Endothelial cell (in vitro differentiated cells): ENCODE data around the gene PPP2R2C. TPM values are rescaled to one million over a fixed set of nuclear protein-coding genes. Genes with fewer than 3 reads are reported as not detected.

Experiments used
- DNase-seq: peaks from one replicate; pipeline ENCODE4 v3.0.0; 2021; ENCODE audit warnings: low spot score
- H3K27ac Mint-ChIP-seq: one replicate; pipeline ENCODE4 v1.8.0; 2021; ENCODE audit warnings: mixed read lengths, inconsistent platforms; ENCODE audit not compliant: unreplicated experiment
- H3K27me3 Mint-ChIP-seq: one replicate; pipeline ENCODE4 v1.8.0; 2021; ENCODE audit warnings: mild to moderate bottlenecking, moderate library complexity, mixed read lengths, inconsistent platforms; ENCODE audit not compliant: unreplicated experiment
- H3K36me3 Mint-ChIP-seq: one replicate; pipeline ENCODE4 v1.8.0; 2021; ENCODE audit warnings: mild to moderate bottlenecking, low read depth, mixed read lengths, inconsistent platforms; ENCODE audit not compliant: unreplicated experiment
- H3K4me1 Mint-ChIP-seq: one replicate; pipeline ENCODE4 v1.8.0; 2021; ENCODE audit warnings: mild to moderate bottlenecking, mixed read lengths, inconsistent platforms; ENCODE audit not compliant: unreplicated experiment
- H3K4me3 Mint-ChIP-seq: one replicate; pipeline ENCODE4 v1.8.0; 2021; ENCODE audit warnings: mild to moderate bottlenecking, mixed read lengths, inconsistent platforms; ENCODE audit not compliant: unreplicated experiment
- H3K9me3 Mint-ChIP-seq: one replicate; pipeline ENCODE4 v1.8.0; 2021; ENCODE audit warnings: mixed read lengths, inconsistent platforms; ENCODE audit not compliant: unreplicated experiment
- total RNA-seq: library from RNA; stranded (reverse); fragmentation: NEBNext Ultra II Directional; extraction: Animal tissue kit (Norgen Biotek cat#: 25700); gene quantifications from one replicate; pipeline ENCODE4 v1.2.1, GENCODE V29; 2021; ENCODE audit not compliant: unreplicated experiment
- TF ChIP-seq, protein P1 (sequence below): fragments of 200-600 bp; sonication (generic); IDR thresholded peaks from one replicate; pipeline ENCODE4 v1.5.0; 2021; ENCODE audit warnings: antibody characterized with exemption; ENCODE audit not compliant: unreplicated experiment

Gene PPP2R2C
- total RNA-seq, 1 donor from 2014 or later = 1.7 TPM

DNA sequence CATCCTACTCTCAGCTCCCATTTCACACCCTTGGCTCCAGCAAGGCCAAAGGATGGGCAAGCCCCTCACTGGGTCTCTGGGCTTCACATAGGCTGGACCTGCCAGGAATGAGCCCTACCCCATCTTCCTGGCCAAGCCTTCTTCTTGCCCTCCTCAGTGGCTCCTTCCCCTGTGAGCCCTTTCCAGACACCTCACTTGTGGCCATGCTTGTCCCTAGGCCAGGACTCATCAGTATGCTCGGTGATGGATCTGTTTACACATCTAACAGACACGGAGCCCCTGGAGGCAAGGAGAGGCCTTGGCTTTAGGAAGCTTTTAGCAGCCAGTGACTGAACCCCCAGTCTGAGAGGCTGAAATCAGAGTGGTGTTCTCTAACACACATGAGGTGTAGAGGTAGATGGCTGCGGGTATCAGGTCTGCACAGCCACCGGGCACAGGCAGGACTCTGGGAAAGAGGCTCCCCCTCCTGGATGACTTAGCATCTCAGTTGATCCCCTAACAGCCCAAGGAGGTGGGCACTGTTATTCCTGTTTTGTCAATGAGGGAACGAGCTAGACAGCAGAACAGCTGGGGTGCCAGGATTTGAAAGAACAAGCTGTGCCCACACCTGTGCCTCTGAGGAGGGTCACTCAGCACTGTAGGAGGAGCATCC, 44.8 kb downstream of the PPP2R2C start:
- TF ChIP-seq, protein P1, sequence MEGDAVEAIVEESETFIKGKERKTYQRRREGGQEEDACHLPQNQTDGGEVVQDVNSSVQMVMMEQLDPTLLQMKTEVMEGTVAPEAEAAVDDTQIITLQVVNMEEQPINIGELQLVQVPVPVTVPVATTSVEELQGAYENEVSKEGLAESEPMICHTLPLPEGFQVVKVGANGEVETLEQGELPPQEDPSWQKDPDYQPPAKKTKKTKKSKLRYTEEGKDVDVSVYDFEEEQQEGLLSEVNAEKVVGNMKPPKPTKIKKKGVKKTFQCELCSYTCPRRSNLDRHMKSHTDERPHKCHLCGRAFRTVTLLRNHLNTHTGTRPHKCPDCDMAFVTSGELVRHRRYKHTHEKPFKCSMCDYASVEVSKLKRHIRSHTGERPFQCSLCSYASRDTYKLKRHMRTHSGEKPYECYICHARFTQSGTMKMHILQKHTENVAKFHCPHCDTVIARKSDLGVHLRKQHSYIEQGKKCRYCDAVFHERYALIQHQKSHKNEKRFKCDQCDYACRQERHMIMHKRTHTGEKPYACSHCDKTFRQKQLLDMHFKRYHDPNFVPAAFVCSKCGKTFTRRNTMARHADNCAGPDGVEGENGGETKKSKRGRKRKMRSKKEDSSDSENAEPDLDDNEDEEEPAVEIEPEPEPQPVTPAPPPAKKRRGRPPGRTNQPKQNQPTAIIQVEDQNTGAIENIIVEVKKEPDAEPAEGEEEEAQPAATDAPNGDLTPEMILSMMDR = no peak
- no peaks in the 10 kb centered on the region for H3K9me3 Mint-ChIP-seq
- DNase-seq = no peak
- H3K4me3 Mint-ChIP-seq = no peak overlapping the region
- peaks cover 4% of the 10 kb centered on the region for H3K36me3 Mint-ChIP-seq
- H3K4me1 Mint-ChIP-seq = no peaks in the 10 kb centered on the region
- no peak overlapping the region for H3K27ac Mint-ChIP-seq
- peaks cover 11% of the 10 kb centered on the region for H3K27me3 Mint-ChIP-seq

DNA sequence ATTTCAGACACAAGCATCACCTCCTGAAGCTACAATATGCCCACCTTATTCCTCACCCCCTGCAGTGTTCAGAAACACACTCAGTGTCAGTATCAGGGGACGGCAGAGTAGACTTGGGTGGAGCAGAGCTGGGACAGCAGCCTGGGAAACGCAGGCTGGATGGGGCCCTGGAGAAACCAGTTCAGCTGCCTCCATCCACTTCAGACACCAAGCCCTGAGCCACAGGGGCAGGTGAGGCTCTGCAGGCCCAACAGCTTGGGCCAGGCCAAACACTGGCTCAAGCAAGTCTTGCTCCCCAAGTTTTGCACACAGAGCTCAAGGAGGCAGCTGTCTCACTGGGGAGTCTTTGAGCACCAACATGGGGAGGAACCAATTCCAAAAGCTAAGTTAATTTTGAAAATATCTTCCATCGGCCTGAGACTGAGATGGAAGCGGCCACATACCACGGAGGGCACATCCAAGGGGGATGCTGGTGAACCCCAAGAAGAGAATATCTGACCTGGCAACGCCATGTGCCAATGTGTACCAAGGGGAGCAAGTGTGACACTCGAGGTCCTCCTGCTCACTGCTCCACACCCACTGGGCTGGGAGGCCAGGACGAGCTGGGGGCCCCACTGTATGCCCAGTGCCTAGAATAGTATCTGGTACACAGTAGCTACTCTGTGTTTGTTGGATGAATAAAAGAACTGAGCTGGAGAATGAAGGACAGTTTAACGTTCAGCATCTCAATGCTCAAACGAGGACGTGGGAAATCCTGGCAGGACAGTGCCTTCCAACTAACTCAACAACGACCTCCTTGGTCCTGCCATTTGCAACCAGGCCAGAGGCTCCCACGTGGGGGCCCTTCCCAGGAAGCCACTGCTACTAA, 45.6 kb downstream of the PPP2R2C start:
- TF ChIP-seq, protein P1 = no peak
- peaks cover 4% of the 10 kb centered on the region for H3K36me3 Mint-ChIP-seq
- H3K4me1 Mint-ChIP-seq = no peaks in the 10 kb centered on the region
- H3K9me3 Mint-ChIP-seq = no peaks in the 10 kb centered on the region
- H3K4me3 Mint-ChIP-seq = no peak overlapping the region
- no peak for DNase-seq
- no peak overlapping the region for H3K27ac Mint-ChIP-seq
- H3K27me3 Mint-ChIP-seq = peaks cover 11% of the 10 kb centered on the region

DNA sequence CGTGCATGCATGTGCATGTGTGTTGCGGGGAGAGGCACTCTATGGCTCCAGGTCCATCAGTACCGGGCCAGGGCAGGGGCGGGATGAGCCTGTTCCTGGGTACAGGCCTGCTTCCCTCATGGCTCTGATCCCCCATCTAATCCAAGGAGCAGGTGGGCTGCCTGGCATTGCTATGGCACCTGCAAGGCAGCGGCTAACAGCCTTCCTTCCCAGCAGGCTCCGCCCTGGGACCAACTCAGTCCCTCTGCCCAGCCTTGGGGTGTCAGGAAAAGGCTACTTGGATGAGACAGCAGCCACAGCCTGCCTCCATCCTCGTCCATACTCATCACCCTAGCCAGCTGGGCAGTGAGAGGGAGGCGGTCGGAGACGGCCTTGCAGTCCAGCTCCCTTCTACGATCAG, 46.5 kb downstream of the PPP2R2C start:
- Mint-ChIP-seq H3K9me3 (no peaks in the 10 kb centered on the region), H3K4me1 (no peaks in the 10 kb centered on the region), H3K27me3 (peaks cover 11% of the 10 kb centered on the region), H3K4me3 (no peak overlapping the region), H3K36me3 (peaks cover 4% of the 10 kb centered on the region), H3K27ac (no peak overlapping the region)
- TF ChIP-seq, protein P1 = no peak
- DNase-seq = no peak

DNA sequence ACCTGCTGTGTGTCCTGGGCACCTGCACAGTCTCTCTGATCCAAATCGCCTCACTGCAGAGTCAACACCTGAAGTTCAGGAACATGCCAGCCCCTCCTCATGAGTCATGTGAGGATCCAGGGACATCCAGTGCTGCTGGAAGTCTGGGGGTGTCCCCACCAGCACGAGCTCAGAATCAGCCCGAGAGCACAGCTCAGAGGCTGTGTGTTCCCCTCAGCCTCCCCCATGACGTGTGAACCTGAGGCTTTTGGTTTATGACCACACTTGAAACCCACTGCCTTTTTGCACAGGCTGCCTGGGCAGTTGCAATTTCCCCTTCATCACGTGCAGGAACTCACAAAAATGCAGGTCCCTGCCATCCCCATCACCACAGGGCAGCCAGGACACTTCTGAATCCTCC, 47.1 kb downstream of the PPP2R2C start:
- Mint-ChIP-seq H3K4me3 (no peak overlapping the region), H3K36me3 (peaks cover 4% of the 10 kb centered on the region), H3K9me3 (no peaks in the 10 kb centered on the region), H3K4me1 (no peaks in the 10 kb centered on the region), H3K27ac (no peak overlapping the region), H3K27me3 (peaks cover 11% of the 10 kb centered on the region)
- TF ChIP-seq, protein P1 = no peak
- DNase-seq = no peak

DNA sequence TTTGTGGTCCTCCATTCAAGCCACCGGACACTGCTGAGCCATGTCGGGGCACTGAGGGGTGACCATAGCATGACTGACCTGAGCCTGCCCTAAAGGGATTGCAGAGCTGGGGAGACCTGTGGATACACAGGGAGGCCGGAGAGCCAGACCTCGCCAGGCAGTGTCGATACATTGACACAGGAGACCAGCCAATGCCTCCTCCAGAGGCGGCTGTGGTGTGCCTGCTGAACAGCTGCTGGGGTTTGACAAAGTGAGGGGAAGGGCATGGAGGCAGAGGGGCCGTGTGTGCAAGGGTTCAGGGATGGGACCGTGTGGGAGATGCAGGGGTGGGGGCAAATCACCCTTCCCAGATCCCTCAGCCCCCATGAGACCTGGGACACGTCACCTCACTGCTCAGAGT, 48.0 kb downstream of the PPP2R2C start:
- H3K4me3 Mint-ChIP-seq = no peak overlapping the region
- H3K27me3 Mint-ChIP-seq = peaks cover 11% of the 10 kb centered on the region
- H3K36me3 Mint-ChIP-seq = peaks cover 4% of the 10 kb centered on the region
- TF ChIP-seq, protein P1 = no peak
- H3K4me1 Mint-ChIP-seq = no peaks in the 10 kb centered on the region
- no peaks in the 10 kb centered on the region for H3K9me3 Mint-ChIP-seq
- DNase-seq = no peak
- H3K27ac Mint-ChIP-seq = no peak overlapping the region
